T-cell (primary cell): ENCODE measurements around the gene MPO. TPM values are rescaled to one million over a fixed set of nuclear protein-coding genes. Genes with fewer than 3 reads are reported as not detected.

Experiments
- ATAC-seq, 4 experiments: fragments of 200-7000 bp in 3 of 4; fragments of 150-1000 bp in 1 of 4; cut with Tn5 transposase; replicated peaks in 1 of 4; 1 replicate in 3 of 4; 2 replicates in 1 of 4; pipeline ENCODE4 v1.10.0; 2021; ENCODE audit warnings: moderate library complexity in 3 of 4, mild to moderate bottlenecking in 2 of 4, moderate number of reproducible peaks in 1 of 4
- CTCF ChIA-PET, 2 donors: fragments of 300-600 bp; sonication (Branson Sonifier 250); formaldehyde crosslinking; loops; one replicate each; lab custom pipeline; 2022; ENCODE audit warnings: antibody characterized with exemption in 2 of 2; lab: Charles Lee
- POLR2A ChIA-PET, 2 donors: fragments of 300-600 bp; sonication (Branson Sonifier 250); formaldehyde crosslinking; loops; one replicate each; lab custom pipeline; 2022; ENCODE audit warnings: antibody characterized with exemption in 2 of 2; lab: Charles Lee
- DNase-seq, 35 experiments: peaks; one replicate each; pipeline versions ENCODE4 v3.0.0 to v3.0.0-alpha.2; 2013 to 2023
- H3K27ac ChIP-seq: one replicate; pipeline ENCODE4 v1.5.1; 2013; ENCODE audit warnings: low read length
- H3K27me3 ChIP-seq, 2 experiments: replicated peaks in 1 of 2; 1 replicate in 1 of 2; 2 replicates in 1 of 2; pipeline versions ENCODE4 v1.6.1 to v1.7.0; 2013; ENCODE audit warnings: low read length in 1 of 2, mixed read lengths in 1 of 2; ENCODE audit not compliant: control insufficient read depth in 2 of 2, insufficient read depth in 2 of 2; ENCODE audit errors: extremely low read depth in 1 of 2
- H3K36me3 ChIP-seq, 2 donors: 1 replicate in 1 of 2; 2 replicates in 1 of 2; pipeline versions ENCODE4 v1.6.1 to v1.7.0; 2013; ENCODE audit warnings: low read length in 1 of 2; ENCODE audit not compliant: control insufficient read depth in 2 of 2, insufficient read depth in 1 of 2; ENCODE audit errors: extremely low read depth in 1 of 2
- H3K4me1 ChIP-seq, 2 experiments: 1 replicate in 1 of 2; 2 replicates in 1 of 2; pipeline versions ENCODE4 v1.6.1 to v1.7.0; 2013; ENCODE audit warnings: low read length in 2 of 2, mixed read lengths in 1 of 2; ENCODE audit not compliant: insufficient read depth in 2 of 2, control insufficient read depth in 1 of 2; ENCODE audit errors: extremely low read depth in 1 of 2
- H3K4me3 ChIP-seq, 2 donors: 1 replicate in 1 of 2; 2 replicates in 1 of 2; pipeline versions ENCODE4 v1.5.1 to v1.7.0; 2013; ENCODE audit warnings: mild to moderate bottlenecking in 2 of 2, low read length in 1 of 2, moderate library complexity in 1 of 2; ENCODE audit not compliant: control insufficient read depth in 1 of 2; ENCODE audit errors: extremely low read depth in 1 of 2
- H3K9me3 ChIP-seq: 2 replicates; pipeline ENCODE4 v1.7.0; 2013
- H3K27ac Mint-ChIP-seq, 2 donors: one replicate each; pipeline ENCODE4 v1.8.0; 2020 to 2021; ENCODE audit warnings: mild to moderate bottlenecking in 2 of 2, mixed read lengths in 2 of 2
- H3K27me3 Mint-ChIP-seq, 2 donors: one replicate each; pipeline ENCODE4 v1.8.0; 2021 to 2022; ENCODE audit warnings: mixed read lengths in 2 of 2
- H3K36me3 Mint-ChIP-seq: one replicate; pipeline ENCODE4 v1.8.0; 2021; ENCODE audit warnings: mixed read lengths
- H3K4me1 Mint-ChIP-seq, 3 donors: one replicate each; pipeline ENCODE4 v1.8.0; 2020 to 2022; ENCODE audit warnings: mixed read lengths in 3 of 3, mild to moderate bottlenecking in 1 of 3
- H3K4me3 Mint-ChIP-seq, 3 donors: one replicate each; pipeline ENCODE4 v1.8.0; 2020 to 2022; ENCODE audit warnings: mild to moderate bottlenecking in 3 of 3, mixed read lengths in 3 of 3, moderate library complexity in 3 of 3
- H3K9me3 Mint-ChIP-seq, 3 donors: one replicate each; pipeline ENCODE4 v1.8.0; 2020 to 2022; ENCODE audit warnings: mixed read lengths in 3 of 3
- WGBS: methylation state at CpG from one replicate; pipeline ENCODE4 v1.1.5; 2013; ENCODE audit warnings: missing lambda C conversion rate; ENCODE audit not compliant: insufficient coverage; 5-methylcytosine and 5-hydroxymethylcytosine counted together
- total RNA-seq, 35 experiments: library from RNA in 6 of 35; stranded (reverse) in 6 of 35; fragments of 120-200 nt in 1 of 35; gene quantifications; one replicate each; pipeline versions ENCODE4 v1.2.1 to v1.2.4 and lab custom pipeline; 2013 to 2026

Gene MPO
- total RNA-seq, 5 donors from 2014 or later (not counting 1 experiment from before 2014, with no cell fraction given): 0.32 to 1.9 (median 1.1) TPM

- Histone ChIP-seq H3K36me3 (no peaks in the 10 kb centered on the region), H3K9me3 (no peaks in the 10 kb centered on the region), H3K4me3 (no peak overlapping the region), H3K27ac (no peak overlapping the region), H3K27me3 (peaks cover 0 to 59% of the 10 kb centered on the region in 2 experiments), H3K4me1 (no peaks in the 10 kb centered on the region)
- no peaks in the 10 kb centered on the region for H3K36me3 Mint-ChIP-seq
- peaks cover 22 to 39% of the 10 kb centered on the region in 2 donors for H3K27me3 Mint-ChIP-seq
- no peaks in the 10 kb centered on the region for H3K4me1 Mint-ChIP-seq
- H3K9me3 Mint-ChIP-seq: no peaks in the 10 kb centered on the region
- no peak overlapping the region for H3K4me3 Mint-ChIP-seq
- CTCF ChIA-PET: interaction anchor here in 1 of 2 donors (0.6 kb wide), 1 partner anchor 13 kb away, joined by 3 read pairs; no protein-coding TSS in a partner anchor
- POLR2A ChIA-PET: no interaction called here
- DNase-seq (no peak), ATAC-seq (no peak)
- H3K27ac Mint-ChIP-seq: no peak overlapping the region
- 88% methylated on average over 9 of the region's 12 CpGs for WGBS
Observed at GRCh38 chr17:58268326-58268725, 12.4 kb downstream of the MPO start.

GRCh38 chr17:58267347-58268324, 13.1 kb downstream of the MPO start:
- H3K36me3 ChIP-seq: no peaks in the 10 kb centered on the region
- DNase-seq (no peak), ATAC-seq (no peak)
- no peaks in the 10 kb centered on the region for H3K9me3 ChIP-seq
- ChIA-PET POLR2A (no interaction called here), CTCF (interaction anchor here in 1 of 2 donors (0.6 kb wide), 1 partner anchor 14 kb away, joined by 3 read pairs; no protein-coding TSS in a partner anchor)
- H3K27me3 ChIP-seq: peaks cover 0 to 53% of the 10 kb centered on the region in 2 experiments
- Mint-ChIP-seq H3K27me3 (peaks cover 25 to 46% of the 10 kb centered on the region in 2 donors), H3K9me3 (no peaks in the 10 kb centered on the region), H3K4me1 (no peaks in the 10 kb centered on the region), H3K27ac (no peak overlapping the region), H3K4me3 (no peak overlapping the region), H3K36me3 (no peaks in the 10 kb centered on the region)
- no peaks in the 10 kb centered on the region for H3K4me1 ChIP-seq
- H3K27ac ChIP-seq: no peak overlapping the region
- WGBS: 84% methylated on average over 18 of the region's 22 CpGs
- no peak overlapping the region for H3K4me3 ChIP-seq

GRCh38 chr17:58265902-58266875, 14.5 kb downstream of the MPO start:
- DNase-seq: no peak
- ChIA-PET CTCF (no interaction called here), POLR2A (no interaction called here)
- Mint-ChIP-seq H3K27ac (peak overlapping the region in 1 of 2 donors; percentile 0), H3K27me3 (peaks cover 35 to 59% of the 10 kb centered on the region in 2 donors), H3K4me1 (no peaks in the 10 kb centered on the region), H3K4me3 (no peak overlapping the region), H3K9me3 (no peaks in the 10 kb centered on the region), H3K36me3 (no peaks in the 10 kb centered on the region)
- H3K27me3 ChIP-seq: peaks cover 0 to 52% of the 10 kb centered on the region in 2 experiments
- H3K4me3 ChIP-seq: no peak overlapping the region
- no peak for ATAC-seq
- no peaks in the 10 kb centered on the region for H3K4me1 ChIP-seq
- H3K27ac ChIP-seq: no peak overlapping the region
- H3K9me3 ChIP-seq: no peaks in the 10 kb centered on the region
- WGBS: 93% methylated on average over 6 of the region's 7 CpGs
- no peaks in the 10 kb centered on the region for H3K36me3 ChIP-seq

- CTCF ChIA-PET: no interaction called here
- POLR2A ChIA-PET: no interaction called here
- H3K36me3 ChIP-seq: no peaks in the 10 kb centered on the region
- ATAC-seq (no peak), DNase-seq (no peak)
- H3K9me3 Mint-ChIP-seq: no peaks in the 10 kb centered on the region
- no peak overlapping the region for H3K27ac ChIP-seq
- no peaks in the 10 kb centered on the region for H3K4me1 Mint-ChIP-seq
- no peaks in the 10 kb centered on the region for H3K4me1 ChIP-seq
- no peak overlapping the region for H3K27ac Mint-ChIP-seq
- WGBS: 100% methylated on average over 2 of the region's 4 CpGs
- peaks cover 42 to 69% of the 10 kb centered on the region in 2 donors for H3K27me3 Mint-ChIP-seq
- no peaks in the 10 kb centered on the region for H3K36me3 Mint-ChIP-seq
- H3K4me3 ChIP-seq: no peak overlapping the region
- H3K4me3 Mint-ChIP-seq: no peak overlapping the region
- peaks cover 0 to 48% of the 10 kb centered on the region in 2 experiments for H3K27me3 ChIP-seq
- H3K9me3 ChIP-seq: no peaks in the 10 kb centered on the region
Observed at GRCh38 chr17:58265271-58265670, 15.5 kb downstream of the MPO start.

- WGBS: 50% methylated on average over 1 of the region's 6 CpGs
- no peak overlapping the region for H3K27ac Mint-ChIP-seq
- ChIA-PET POLR2A (no interaction called here), CTCF (no interaction called here)
- no peaks in the 10 kb centered on the region for H3K36me3 Mint-ChIP-seq
- Histone ChIP-seq H3K27me3 (peaks cover 0 to 44% of the 10 kb centered on the region in 2 experiments), H3K4me3 (no peak overlapping the region), H3K4me1 (no peaks in the 10 kb centered on the region), H3K36me3 (no peaks in the 10 kb centered on the region), H3K9me3 (no peaks in the 10 kb centered on the region), H3K27ac (no peak overlapping the region)
- no peaks in the 10 kb centered on the region for H3K4me1 Mint-ChIP-seq
- no peak for DNase-seq
- no peak for ATAC-seq
- H3K4me3 Mint-ChIP-seq: no peak overlapping the region
- peaks cover 44 to 71% of the 10 kb centered on the region in 2 donors for H3K27me3 Mint-ChIP-seq
- H3K9me3 Mint-ChIP-seq: no peaks in the 10 kb centered on the region
Observed at GRCh38 chr17:58264407-58265103, 16.2 kb downstream of the MPO start.
